Caco-2 (cell line): Measurements from ENCODE around the gene ATP6V1F. TPM values are rescaled to one million over a fixed set of nuclear protein-coding genes. Genes with fewer than 3 reads are reported as not detected.

Experiments used
- BruUV-seq: library from RNA; stranded (reverse); fragments of 400-500 nt; replicated peaks from 2 replicates; lab custom pipeline; 2021; lab: Mats Ljungman, UMichigan
- CTCF ChIA-PET: fragments of 300-600 bp; sonication (Branson Sonifier 250); formaldehyde crosslinking; loops from one replicate; lab custom pipeline; 2022; ENCODE audit warnings: antibody characterized with exemption; lab: Charles Lee
- POLR2A ChIA-PET: fragments of 300-600 bp; sonication (Branson Sonifier 250); formaldehyde crosslinking; loops from one replicate; lab custom pipeline; 2022; ENCODE audit warnings: antibody characterized with exemption; lab: Charles Lee
- DNase-seq, 2 experiments: peaks; one replicate each; pipeline versions ENCODE4 v3.0.0 to v3.0.0-alpha.2; 2020 to 2022
- H3K27me3 ChIP-seq: replicated peaks from 2 replicates; pipeline ENCODE4 v1.6.0; 2011; ENCODE audit warnings: low read length; ENCODE audit not compliant: control insufficient read depth, insufficient read depth
- H3K36me3 ChIP-seq: 2 replicates; pipeline ENCODE4 v1.5.1; 2011; ENCODE audit warnings: low read length; ENCODE audit not compliant: control insufficient read depth, insufficient read depth
- H3K4me1 ChIP-seq: fragments of 250-450 bp; sonication (Bioruptor Pico); 2 replicates; pipeline ENCODE4 v1.5.1; 2020; ENCODE audit warnings: mild to moderate bottlenecking
- H3K4me3 ChIP-seq: 2 replicates; pipeline ENCODE4 v1.5.1; 2011; ENCODE audit warnings: low read depth, mild to moderate bottlenecking, control low read depth, low read length
- H3K9me3 ChIP-seq: fragments of 250-450 bp; sonication (Bioruptor Pico); 2 replicates; pipeline ENCODE4 v1.5.1; 2020; ENCODE audit warnings: mild to moderate bottlenecking, moderate library complexity
- H3K27ac Mint-ChIP-seq: one replicate; pipeline ENCODE4 v1.8.0; 2022; ENCODE audit warnings: mixed read lengths; ENCODE audit not compliant: unreplicated experiment
- H3K27me3 Mint-ChIP-seq: one replicate; pipeline ENCODE4 v1.8.0; 2022; ENCODE audit warnings: mixed read lengths; ENCODE audit not compliant: insufficient read depth, unreplicated experiment
- H3K36me3 Mint-ChIP-seq: one replicate; pipeline ENCODE4 v1.8.0; 2022; ENCODE audit warnings: mild to moderate bottlenecking, mixed read lengths; ENCODE audit not compliant: insufficient read depth, unreplicated experiment
- H3K4me1 Mint-ChIP-seq: one replicate; pipeline ENCODE4 v1.8.0; 2022; ENCODE audit warnings: low read depth, mixed read lengths; ENCODE audit not compliant: unreplicated experiment
- H3K4me3 Mint-ChIP-seq: one replicate; pipeline ENCODE4 v1.8.0; 2022; ENCODE audit warnings: mild to moderate bottlenecking, moderate library complexity, mixed read lengths; ENCODE audit not compliant: unreplicated experiment
- H3K9me3 Mint-ChIP-seq: one replicate; pipeline ENCODE4 v1.8.0; 2022; ENCODE audit warnings: mixed read lengths; ENCODE audit not compliant: unreplicated experiment
- intact Hi-C: fragments of 100-400 bp; cut with micrococcal nuclease; formaldehyde crosslinking; loops from one replicate; pipeline ENCODE4 v1.10.0; 2022; ENCODE audit not compliant: unreplicated experiment
- total RNA-seq: library from RNA; stranded (reverse); gene quantifications from 2 replicates; pipeline ENCODE4 v1.2.3, GENCODE V29; 2022
- TF ChIP-seq, protein P1 (sequence below), 2 experiments: fragments of 200-600 bp in 1 of 2; IDR thresholded peaks; 1 replicate in 1 of 2; 2 replicates in 1 of 2; pipeline versions ENCODE4 v1.5.1 to v1.8.0; 2011 to 2022; ENCODE audit warnings: antibody characterized with exemption in 1 of 2, control low read depth in 1 of 2, inconsistent platforms in 1 of 2, low read depth in 1 of 2, low read length in 1 of 2, mild to moderate bottlenecking in 1 of 2, moderate library complexity in 1 of 2; ENCODE audit not compliant: insufficient read depth in 1 of 2, severe bottlenecking in 1 of 2, unreplicated experiment in 1 of 2

The ATP6V1F gene
- total RNA-seq, 1 experiment from 2014 or later: 162 TPM

DNA sequence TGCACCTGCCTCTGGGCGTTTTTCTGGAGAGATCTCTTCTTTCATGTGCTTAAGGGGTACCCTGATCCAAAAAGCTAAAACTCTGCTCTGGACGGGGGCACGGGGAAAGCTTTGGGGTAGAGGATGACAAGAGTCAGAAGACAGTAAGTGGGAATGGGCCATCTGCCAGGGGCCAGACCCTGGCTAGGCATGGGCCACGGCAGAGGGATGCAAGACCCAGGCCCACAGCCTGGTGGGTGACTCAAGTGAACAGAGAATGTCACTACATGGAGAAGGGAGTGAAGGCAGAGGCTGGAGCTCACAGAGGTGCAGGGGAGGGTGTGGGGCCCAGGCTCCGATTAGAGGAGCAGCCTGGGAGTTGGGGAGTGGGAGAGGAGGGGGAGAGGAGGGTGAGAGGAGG, 17.2 kb upstream of the ATP6V1F start:
- Histone ChIP-seq H3K9me3 (no peaks in the 10 kb centered on the region), H3K27me3 (no peaks in the 10 kb centered on the region), H3K36me3 (no peaks in the 10 kb centered on the region; the same call in 1 of the 2 replicates), H3K4me3 (no peak overlapping the region), H3K4me1 (no peaks in the 10 kb centered on the region)
- peaks cover 48% of the 10 kb centered on the region for H3K36me3 Mint-ChIP-seq
- no peak overlapping the region for H3K4me3 Mint-ChIP-seq
- ChIA-PET POLR2A (no interaction called here), CTCF (no interaction called here)
- H3K4me1 Mint-ChIP-seq: no peaks in the 10 kb centered on the region
- H3K27me3 Mint-ChIP-seq: no peaks in the 10 kb centered on the region
- intact Hi-C loops: no loop called here
- TF ChIP-seq, protein P1, sequence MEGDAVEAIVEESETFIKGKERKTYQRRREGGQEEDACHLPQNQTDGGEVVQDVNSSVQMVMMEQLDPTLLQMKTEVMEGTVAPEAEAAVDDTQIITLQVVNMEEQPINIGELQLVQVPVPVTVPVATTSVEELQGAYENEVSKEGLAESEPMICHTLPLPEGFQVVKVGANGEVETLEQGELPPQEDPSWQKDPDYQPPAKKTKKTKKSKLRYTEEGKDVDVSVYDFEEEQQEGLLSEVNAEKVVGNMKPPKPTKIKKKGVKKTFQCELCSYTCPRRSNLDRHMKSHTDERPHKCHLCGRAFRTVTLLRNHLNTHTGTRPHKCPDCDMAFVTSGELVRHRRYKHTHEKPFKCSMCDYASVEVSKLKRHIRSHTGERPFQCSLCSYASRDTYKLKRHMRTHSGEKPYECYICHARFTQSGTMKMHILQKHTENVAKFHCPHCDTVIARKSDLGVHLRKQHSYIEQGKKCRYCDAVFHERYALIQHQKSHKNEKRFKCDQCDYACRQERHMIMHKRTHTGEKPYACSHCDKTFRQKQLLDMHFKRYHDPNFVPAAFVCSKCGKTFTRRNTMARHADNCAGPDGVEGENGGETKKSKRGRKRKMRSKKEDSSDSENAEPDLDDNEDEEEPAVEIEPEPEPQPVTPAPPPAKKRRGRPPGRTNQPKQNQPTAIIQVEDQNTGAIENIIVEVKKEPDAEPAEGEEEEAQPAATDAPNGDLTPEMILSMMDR (IDR thresholded peaks at IDR 0.05; ENCODE audit: insufficient read depth in 1 of 2, low read depth in 1 of 2, low read length in 1 of 2, severe bottlenecking in 1 of 2, unreplicated experiment in 1 of 2): no peak
- BruUV-seq: no TSS peak
- no peak for DNase-seq
- H3K27ac Mint-ChIP-seq: no peak overlapping the region
- no peaks in the 10 kb centered on the region for H3K9me3 Mint-ChIP-seq

DNA sequence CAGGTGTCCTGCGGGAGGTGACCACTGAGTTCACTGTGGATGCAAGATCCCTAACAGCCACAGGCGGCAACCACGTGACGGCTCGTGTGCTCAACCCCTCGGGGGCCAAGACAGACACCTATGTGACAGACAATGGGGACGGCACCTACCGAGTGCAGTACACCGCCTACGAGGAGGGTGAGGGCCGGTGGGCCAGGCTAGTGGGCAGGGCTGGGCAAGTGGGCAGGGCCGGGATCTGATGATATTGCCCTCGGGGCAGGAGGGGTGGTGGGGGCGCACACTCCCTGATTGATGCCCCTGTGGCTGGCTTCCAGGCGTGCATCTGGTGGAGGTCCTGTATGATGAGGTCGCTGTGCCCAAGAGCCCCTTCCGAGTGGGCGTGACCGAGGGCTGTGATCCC, 16.7 kb upstream of the ATP6V1F start:
- H3K9me3 Mint-ChIP-seq: no peaks in the 10 kb centered on the region
- H3K27ac Mint-ChIP-seq: no peak overlapping the region
- no peaks in the 10 kb centered on the region; the same call in 1 of the 2 replicates for H3K36me3 ChIP-seq
- ChIA-PET POLR2A (no interaction called here), CTCF (no interaction called here)
- H3K27me3 ChIP-seq: no peaks in the 10 kb centered on the region
- no peak overlapping the region for H3K4me3 Mint-ChIP-seq
- DNase-seq: no peak
- BruUV-seq: no TSS peak
- no peak overlapping the region for H3K4me3 ChIP-seq
- H3K4me1 Mint-ChIP-seq: no peaks in the 10 kb centered on the region
- H3K9me3 ChIP-seq: no peaks in the 10 kb centered on the region
- intact Hi-C loops: no loop called here
- H3K36me3 Mint-ChIP-seq: peaks cover 49% of the 10 kb centered on the region
- no peaks in the 10 kb centered on the region for H3K4me1 ChIP-seq
- no peaks in the 10 kb centered on the region for H3K27me3 Mint-ChIP-seq
- TF ChIP-seq, protein P1 (IDR thresholded peaks at IDR 0.05; ENCODE audit: insufficient read depth in 1 of 2, low read depth in 1 of 2, low read length in 1 of 2, severe bottlenecking in 1 of 2, unreplicated experiment in 1 of 2): no peak

DNA sequence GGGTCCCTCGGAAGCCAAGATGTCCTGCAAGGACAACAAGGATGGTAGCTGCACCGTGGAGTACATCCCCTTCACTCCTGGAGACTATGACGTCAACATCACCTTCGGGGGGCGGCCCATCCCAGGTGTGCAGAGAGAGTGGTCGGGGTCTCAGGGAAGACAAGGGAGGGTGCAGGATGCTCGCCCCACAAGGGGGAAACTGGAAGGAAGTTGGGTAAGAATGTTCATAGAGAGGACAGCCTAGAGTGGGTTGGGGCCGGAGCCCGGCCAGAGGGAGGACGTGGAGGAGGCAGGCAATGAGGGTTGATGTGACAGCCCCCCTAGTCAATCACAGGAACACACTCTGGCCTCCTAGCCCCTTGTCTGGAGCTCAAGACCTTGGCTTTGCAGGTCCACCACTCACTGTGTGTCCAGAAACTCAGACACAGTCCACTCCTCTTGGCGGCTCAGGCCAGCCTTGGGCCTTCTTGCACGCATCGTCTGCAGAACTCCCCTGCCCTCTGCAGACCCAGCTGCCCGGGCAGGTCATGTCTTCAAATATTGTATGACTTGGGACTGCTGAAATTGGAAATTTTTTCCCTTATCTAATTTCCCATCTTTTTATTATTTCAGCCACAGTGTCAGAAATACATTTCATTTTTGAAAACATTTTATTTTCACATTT, 15.7 kb upstream of the ATP6V1F start:
- Histone ChIP-seq H3K4me3 (no peak overlapping the region), H3K4me1 (no peaks in the 10 kb centered on the region), H3K36me3 (no peaks in the 10 kb centered on the region; the same call in 1 of the 2 replicates), H3K27me3 (no peaks in the 10 kb centered on the region), H3K9me3 (no peaks in the 10 kb centered on the region)
- intact Hi-C loops: no loop called here
- H3K27me3 Mint-ChIP-seq: no peaks in the 10 kb centered on the region
- H3K4me1 Mint-ChIP-seq: no peaks in the 10 kb centered on the region
- no peak for DNase-seq
- H3K27ac Mint-ChIP-seq: no peak overlapping the region
- no peaks in the 10 kb centered on the region for H3K9me3 Mint-ChIP-seq
- TF ChIP-seq, protein P1 (IDR thresholded peaks at IDR 0.05; ENCODE audit: insufficient read depth in 1 of 2, low read depth in 1 of 2, low read length in 1 of 2, severe bottlenecking in 1 of 2, unreplicated experiment in 1 of 2): no peak
- POLR2A ChIA-PET: interaction anchor here (0.6 kb wide), 1 partner anchor 23 kb away, joined by 3 read pairs; no protein-coding TSS in a partner anchor
- CTCF ChIA-PET: interaction anchor here (0.6 kb wide), 1 partner anchor 18 kb away, joined by 3 read pairs; no protein-coding TSS in a partner anchor
- peaks cover 48% of the 10 kb centered on the region for H3K36me3 Mint-ChIP-seq
- H3K4me3 Mint-ChIP-seq: no peak overlapping the region
- BruUV-seq: no TSS peak
